ENCODE data around the gene C19orf44. TPM values are rescaled to one million over a fixed set of nuclear protein-coding genes. Genes with fewer than 3 reads are reported as not detected.
"Not testable (repeated sequence)": the region's sequence is repeated elsewhere in the genome, so short reads cannot be mapped to it uniquely, and the experiment has no call there.

The C19orf44 gene
- total and polyA plus RNA-seq, 8 donors, result 2.4 to 40.3 (median 3.8) TPM; not detected in 1

GRCh38 chr19:16509141-16510061 is 13.2 kb downstream of the C19orf44 start:
- intact Hi-C loops (cut with DNase I; ENCODE audit: low total_unique reads), result no loop called here
- no peaks in the 10 kb centered on the region for H3K4me1 ChIP-seq
- H3K27ac ChIP-seq, result peak overlapping the region in 1 of 5 donors; percentile 41
- 88 to 93% (median 90%) methylated on average over 28 of the region's 28 CpGs for WGBS, 5 donors
- no peaks in the 10 kb centered on the region for H3K27me3 ChIP-seq
- DNase-seq, result peak in 1 of 2 donors; percentile 43
- TF ChIP-seq EP300 (IDR thresholded peaks at IDR 0.05), result no peak
- H3K4me3 ChIP-seq, result no peak overlapping the region
- no peaks in the 10 kb centered on the region for H3K9me3 ChIP-seq
- peaks cover 32 to 95% (median 88%) of the 10 kb centered on the region in 4 donors for H3K36me3 ChIP-seq

- not testable (repeated sequence) for H3K27me3 ChIP-seq
- WGBS, 5 donors, result 93 to 97% (median 96%) methylated on average over 10 of the region's 10 CpGs
Measured at GRCh38 chr19:16512611-16513010, 16.4 kb downstream of the C19orf44 start.

DNA sequence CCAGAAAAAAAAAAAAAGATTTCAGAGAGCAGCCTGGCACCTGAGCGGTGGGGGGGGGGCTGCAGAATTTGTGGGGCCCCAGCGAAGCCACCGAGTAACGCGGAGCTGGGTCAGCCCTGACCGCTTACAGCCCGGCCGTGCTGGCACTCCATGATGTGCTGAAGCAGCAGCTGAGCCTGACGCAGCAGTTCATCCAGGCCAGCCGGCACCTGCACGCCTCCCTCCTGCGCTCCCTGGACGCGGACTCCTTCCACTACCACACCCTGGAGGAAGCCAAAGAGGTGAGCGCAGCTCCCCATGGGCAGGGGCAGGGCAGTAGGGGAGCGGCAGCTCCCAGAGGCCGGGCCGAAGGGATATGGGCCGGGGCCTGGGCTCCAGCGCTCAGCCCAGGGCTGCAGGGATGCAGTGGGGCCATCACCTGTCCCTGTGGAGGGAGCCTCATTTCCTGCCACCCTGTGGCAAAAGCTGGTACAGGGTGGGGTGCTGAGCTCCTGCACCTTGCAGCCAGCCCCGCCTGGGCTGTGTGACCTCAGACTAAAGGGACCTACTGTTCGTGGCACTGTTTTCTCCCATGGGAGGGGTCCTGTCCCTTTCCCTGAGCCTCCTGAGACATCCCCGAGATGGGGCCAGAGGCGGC is 18.3 kb downstream of the C19orf44 start:
- Histone ChIP-seq H3K27ac (no peak overlapping the region), H3K4me3 (no peak overlapping the region), H3K27me3 (no peaks in the 10 kb centered on the region), H3K4me1 (no peaks in the 10 kb centered on the region), H3K36me3 (peaks cover 52 to 99% (median 96%) of the 10 kb centered on the region in 4 donors), H3K9me3 (no peaks in the 10 kb centered on the region)
- no peak for DNase-seq
- 90 to 95% (median 93%) methylated on average over 21 to 24 of the region's 24 CpGs for WGBS, 5 donors
- intact Hi-C loops (cut with DNase I; ENCODE audit: low total_unique reads), result no loop called here
- no peak for TF ChIP-seq EP300 (IDR thresholded peaks at IDR 0.05)
- no peak for TF ChIP-seq CTCF (IDR thresholded peaks at IDR 0.05)
- no peak for TF ChIP-seq POLR2AphosphoS5 (IDR thresholded peaks at IDR 0.05)

More at GRCh38 chr19:16512611-16513010, 16.4 kb downstream of the C19orf44 start:
- H3K27ac ChIP-seq; H3K9me3 ChIP-seq; H3K4me3 ChIP-seq; H3K4me1 ChIP-seq; intact Hi-C loops (cut with DNase I; ENCODE audit: low total_unique reads); DNase-seq: not testable (repeated sequence)
- peaks cover 49 to 95% (median 94%) of the 10 kb centered on the region in 4 donors for H3K36me3 ChIP-seq

- no peaks in the 10 kb centered on the region for H3K9me3 ChIP-seq
- no peak overlapping the region for H3K27ac ChIP-seq
- TF ChIP-seq EP300 (IDR thresholded peaks at IDR 0.05), result no peak
- no peak for TF ChIP-seq POLR2A (IDR thresholded peaks at IDR 0.05)
- no peak for TF ChIP-seq CTCF (IDR thresholded peaks at IDR 0.05)
- no peak for TF ChIP-seq POLR2AphosphoS5 (IDR thresholded peaks at IDR 0.05)
- no peak for DNase-seq
- no peaks in the 10 kb centered on the region for H3K27me3 ChIP-seq
- intact Hi-C loops (cut with DNase I; ENCODE audit: low total_unique reads), result no loop called here
- WGBS, 5 donors, result 69 to 79% (median 79%) methylated on average over 15 of the region's 15 CpGs
- no peaks in the 10 kb centered on the region for H3K4me1 ChIP-seq
- H3K36me3 ChIP-seq, result peaks cover 66 to 99% (median 97%) of the 10 kb centered on the region in 4 donors
- no peak overlapping the region for H3K4me3 ChIP-seq
Measured at GRCh38 chr19:16516381-16516780, 20.2 kb downstream of the C19orf44 start.

DNA sequence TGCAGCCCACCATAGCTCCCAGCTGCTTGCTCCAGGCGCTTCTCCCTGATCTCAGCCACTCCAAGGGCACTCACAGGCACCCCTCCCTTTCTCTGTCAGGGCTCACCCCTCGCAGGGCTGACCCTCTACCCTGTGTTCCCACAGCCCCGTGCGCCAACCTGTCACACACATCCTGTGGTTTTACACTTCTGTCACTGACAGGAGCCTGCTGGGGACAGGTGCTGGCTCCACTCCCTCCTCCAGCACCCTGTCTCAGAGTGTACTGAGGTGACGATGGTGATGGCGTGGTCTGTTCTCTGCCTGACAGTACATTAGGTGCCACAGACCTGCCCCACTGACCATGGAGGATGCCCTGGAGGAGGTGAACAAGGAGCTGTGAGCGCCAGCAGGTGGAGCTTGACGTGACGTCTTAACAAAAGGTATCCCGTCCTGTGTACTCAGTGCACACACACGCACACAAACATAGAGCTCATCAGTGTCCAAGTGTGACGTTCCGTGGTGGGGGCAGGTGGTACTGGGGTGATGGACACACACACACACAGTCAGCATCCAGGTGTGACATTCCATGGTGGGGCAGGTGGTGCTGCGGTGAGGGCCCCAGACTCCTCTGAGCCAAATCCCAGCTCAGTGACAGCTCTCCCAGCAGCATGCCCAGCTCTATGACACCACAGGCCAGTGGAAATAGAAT is 20.9 kb downstream of the C19orf44 start:
- Histone ChIP-seq H3K9me3 (no peaks in the 10 kb centered on the region), H3K4me1 (no peaks in the 10 kb centered on the region), H3K4me3 (no peak overlapping the region), H3K27me3 (no peaks in the 10 kb centered on the region), H3K27ac (no peak overlapping the region), H3K36me3 (peaks cover 72 to 100% (median 98%) of the 10 kb centered on the region in 4 donors)
- no peak for TF ChIP-seq EP300 (IDR thresholded peaks at IDR 0.05)
- TF ChIP-seq POLR2A (IDR thresholded peaks at IDR 0.05), result no peak
- no peak for TF ChIP-seq CTCF (IDR thresholded peaks at IDR 0.05)
- no peak for TF ChIP-seq POLR2AphosphoS5 (IDR thresholded peaks at IDR 0.05)
- DNase-seq, result no peak
- WGBS, 5 donors, result 63 to 89% (median 74%) methylated on average over 4 to 14 of the region's 14 CpGs
- intact Hi-C loops (cut with DNase I; ENCODE audit: low total_unique reads), result no loop called here
